Neural progenitor cell (in vitro differentiated cells): ENCODE measurements around the gene KCNH2. TPM values are rescaled to one million over a fixed set of nuclear protein-coding genes. Genes with fewer than 3 reads are reported as not detected.

Experiments
- DNase-seq: peaks from one replicate; pipeline ENCODE4 v3.0.0-alpha.2; 2016; ENCODE audit warnings: low spot score
- H2AFZ ChIP-seq: fragments of 200-600 bp; sonication (generic); replicated peaks from 2 replicates; pipeline ENCODE4 v1.6.1; 2016; ENCODE audit warnings: antibody characterized with exemption
- H3F3A ChIP-seq: fragments of 200-600 bp; sonication (generic); 2 replicates; pipeline ENCODE4 v1.6.1; 2016; ENCODE audit warnings: antibody characterized with exemption, low read depth
- H3K27ac ChIP-seq: fragments of 200-600 bp; sonication (generic); 2 replicates; pipeline ENCODE4 v1.5.1; 2016; ENCODE audit warnings: mild to moderate bottlenecking
- H3K27me3 ChIP-seq: fragments of 200-600 bp; sonication (generic); 2 replicates; pipeline ENCODE4 v1.6.1; 2016; ENCODE audit warnings: mild to moderate bottlenecking, moderate library complexity
- H3K36me3 ChIP-seq: fragments of 200-600 bp; sonication (generic); 2 replicates; pipeline ENCODE4 v1.5.1; 2016
- H3K4me1 ChIP-seq: fragments of 200-600 bp; sonication (generic); 2 replicates; pipeline ENCODE4 v1.6.1; 2016; ENCODE audit warnings: mixed run types
- H3K4me2 ChIP-seq: fragments of 200-600 bp; sonication (generic); 2 replicates; pipeline ENCODE4 v1.6.1; 2016
- H3K4me3 ChIP-seq: fragments of 200-600 bp; sonication (generic); 2 replicates; pipeline ENCODE4 v1.5.1; 2016
- H3K79me2 ChIP-seq: fragments of 200-600 bp; sonication (generic); 2 replicates; pipeline ENCODE4 v1.6.1; 2016; ENCODE audit warnings: low read depth
- H3K9ac ChIP-seq: fragments of 200-600 bp; sonication (generic); 2 replicates; pipeline ENCODE4 v1.6.1; 2016
- H3K9me3 ChIP-seq: fragments of 200-600 bp; sonication (generic); 2 replicates; pipeline ENCODE4 v1.5.1; 2016; ENCODE audit warnings: low read depth
- H4K20me1 ChIP-seq: fragments of 200-600 bp; sonication (generic); 2 replicates; pipeline ENCODE4 v1.6.1; 2016; ENCODE audit warnings: low read depth
- H3K27ac Mint-ChIP-seq: 3 replicates; pipeline ENCODE4 v1.8.0; 2021; ENCODE audit warnings: mixed read lengths
- H3K27me3 Mint-ChIP-seq: 2 replicates; pipeline ENCODE4 v1.8.0; 2022; ENCODE audit warnings: low read depth, mild to moderate bottlenecking, inconsistent platforms, moderate library complexity, mixed read lengths; ENCODE audit not compliant: insufficient read depth
- H3K36me3 Mint-ChIP-seq: 3 replicates; pipeline ENCODE4 v1.8.0; 2021; ENCODE audit warnings: mixed read lengths
- H3K4me1 Mint-ChIP-seq: 3 replicates; pipeline ENCODE4 v1.8.0; 2021; ENCODE audit warnings: mixed read lengths
- H3K4me3 Mint-ChIP-seq: 3 replicates; pipeline ENCODE4 v1.8.0; 2021; ENCODE audit warnings: mild to moderate bottlenecking, moderate library complexity, mixed read lengths
- H3K9me3 Mint-ChIP-seq: 3 replicates; pipeline ENCODE4 v1.8.0; 2020; ENCODE audit warnings: mixed read lengths
- EZH2 ChIP-seq: fragments of 200-600 bp; sonication (generic); IDR thresholded peaks from 2 replicates; pipeline ENCODE4 v1.6.1; 2017; ENCODE audit warnings: antibody characterized with exemption, mild to moderate bottlenecking, moderate library complexity
- EZH2phosphoT487 ChIP-seq: fragments of 200-600 bp; sonication (generic); IDR thresholded peaks from 2 replicates; pipeline ENCODE4 v1.6.1; 2017; ENCODE audit warnings: antibody characterized with exemption
- total RNA-seq: library from RNA; depleted of rRNA; stranded (reverse); fragments of >200 nt; gene quantifications from 2 replicates; pipeline ENCODE4 v1.2.3, GENCODE V29; 2015; ENCODE audit warnings: low replicate concordance
- TF ChIP-seq, protein P1 (sequence below): fragments of 200-600 bp; sonication (generic); IDR thresholded peaks from 2 replicates; pipeline ENCODE4 v1.5.1; 2017; ENCODE audit warnings: antibody characterized with exemption, mild to moderate bottlenecking

KCNH2 gene
- total RNA-seq, 1 donor from 2014 or later: 2.6 TPM

DNA sequence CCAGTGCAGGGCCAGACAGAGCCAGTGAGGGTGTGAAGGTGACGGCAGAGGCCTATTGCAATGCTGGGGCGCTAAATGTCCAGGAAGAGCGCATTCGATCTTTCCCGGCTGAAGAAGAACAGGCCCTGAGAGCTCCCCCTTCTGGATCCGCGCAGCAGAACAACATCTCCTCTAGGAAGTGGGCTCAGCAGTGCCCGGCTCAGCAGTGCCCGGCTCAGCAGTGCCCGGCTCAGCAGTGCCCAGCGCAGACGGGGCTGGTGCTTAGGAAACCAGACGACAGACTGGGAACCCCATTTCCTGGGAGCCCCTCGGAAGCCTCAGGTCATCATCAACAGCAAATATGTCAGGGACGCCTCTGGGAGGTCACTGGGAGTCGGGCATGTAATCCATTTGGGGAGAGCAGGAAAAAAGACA, 8.0 kb upstream of the KCNH2 start:
- H3K27ac Mint-ChIP-seq: no peak overlapping the region
- DNase-seq: peak; percentile 85
- H3K4me1 ChIP-seq: peaks cover under 1% of the 10 kb centered on the region

GRCh38 chr7:150983893-150984368, 5.8 kb upstream of the KCNH2 start:
- no peak overlapping the region for H3K4me2 ChIP-seq
- no peak overlapping the region for H3K27ac ChIP-seq
- H3K9me3 ChIP-seq: no peaks in the 10 kb centered on the region
- no peaks in the 10 kb centered on the region for H3K36me3 Mint-ChIP-seq
- TF ChIP-seq, protein P1, sequence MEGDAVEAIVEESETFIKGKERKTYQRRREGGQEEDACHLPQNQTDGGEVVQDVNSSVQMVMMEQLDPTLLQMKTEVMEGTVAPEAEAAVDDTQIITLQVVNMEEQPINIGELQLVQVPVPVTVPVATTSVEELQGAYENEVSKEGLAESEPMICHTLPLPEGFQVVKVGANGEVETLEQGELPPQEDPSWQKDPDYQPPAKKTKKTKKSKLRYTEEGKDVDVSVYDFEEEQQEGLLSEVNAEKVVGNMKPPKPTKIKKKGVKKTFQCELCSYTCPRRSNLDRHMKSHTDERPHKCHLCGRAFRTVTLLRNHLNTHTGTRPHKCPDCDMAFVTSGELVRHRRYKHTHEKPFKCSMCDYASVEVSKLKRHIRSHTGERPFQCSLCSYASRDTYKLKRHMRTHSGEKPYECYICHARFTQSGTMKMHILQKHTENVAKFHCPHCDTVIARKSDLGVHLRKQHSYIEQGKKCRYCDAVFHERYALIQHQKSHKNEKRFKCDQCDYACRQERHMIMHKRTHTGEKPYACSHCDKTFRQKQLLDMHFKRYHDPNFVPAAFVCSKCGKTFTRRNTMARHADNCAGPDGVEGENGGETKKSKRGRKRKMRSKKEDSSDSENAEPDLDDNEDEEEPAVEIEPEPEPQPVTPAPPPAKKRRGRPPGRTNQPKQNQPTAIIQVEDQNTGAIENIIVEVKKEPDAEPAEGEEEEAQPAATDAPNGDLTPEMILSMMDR: no peak
- TF ChIP-seq EZH2phosphoT487: no peak
- TF ChIP-seq EZH2: no peak
- DNase-seq: peak; percentile 87
- H3K27me3 Mint-ChIP-seq: peaks cover 35% of the 10 kb centered on the region
- H3K27me3 ChIP-seq: peaks cover 40% of the 10 kb centered on the region
- no peak overlapping the region for H3K4me3 Mint-ChIP-seq
- no peak overlapping the region for H3K27ac Mint-ChIP-seq
- H3K9me3 Mint-ChIP-seq: no peaks in the 10 kb centered on the region
- H3F3A ChIP-seq: peaks cover 16% of the 10 kb centered on the region
- no peak overlapping the region for H2AFZ ChIP-seq
- H3K4me1 ChIP-seq: peaks cover 20% of the 10 kb centered on the region
- peaks cover 34% of the 10 kb centered on the region for H3K4me1 Mint-ChIP-seq
- H3K4me3 ChIP-seq: no peak overlapping the region
- H3K9ac ChIP-seq: no peak overlapping the region
- peaks cover 3% of the 10 kb centered on the region for H4K20me1 ChIP-seq
- H3K36me3 ChIP-seq: no peaks in the 10 kb centered on the region
- no peaks in the 10 kb centered on the region for H3K79me2 ChIP-seq

More for the DNA sequence above, 8.0 kb upstream of the KCNH2 start:
- H4K20me1 ChIP-seq: peaks cover 3% of the 10 kb centered on the region
- no peaks in the 10 kb centered on the region for H3K9me3 ChIP-seq
- H3K36me3 ChIP-seq: no peaks in the 10 kb centered on the region
- H3K9me3 Mint-ChIP-seq: peaks cover 7% of the 10 kb centered on the region
- no peaks in the 10 kb centered on the region for H3K79me2 ChIP-seq
- no peak for TF ChIP-seq EZH2phosphoT487
- TF ChIP-seq, protein P1: peak; percentile 77
- TF ChIP-seq EZH2: no peak
- no peak overlapping the region for H3K27ac ChIP-seq
- H3K27me3 ChIP-seq: peaks cover 36% of the 10 kb centered on the region
- peaks cover 36% of the 10 kb centered on the region for H3K27me3 Mint-ChIP-seq
- no peak overlapping the region for H2AFZ ChIP-seq
- H3K36me3 Mint-ChIP-seq: no peaks in the 10 kb centered on the region
- H3K9ac ChIP-seq: no peak overlapping the region
- H3K4me3 Mint-ChIP-seq: no peak overlapping the region
- H3K4me1 Mint-ChIP-seq: peaks cover 23% of the 10 kb centered on the region
- no peak overlapping the region for H3K4me2 ChIP-seq
- H3K4me3 ChIP-seq: no peak overlapping the region
- no peaks in the 10 kb centered on the region for H3F3A ChIP-seq

GRCh38 chr7:150982351-150982750, 4.2 kb upstream of the KCNH2 start:
- Histone ChIP-seq H3K4me2 (no peak overlapping the region), H3K9me3 (no peaks in the 10 kb centered on the region), H3K4me1 (peaks cover 20% of the 10 kb centered on the region), H2AFZ (no peak overlapping the region), H3F3A (peaks cover 22% of the 10 kb centered on the region), H3K79me2 (no peaks in the 10 kb centered on the region), H4K20me1 (peaks cover 3% of the 10 kb centered on the region), H3K4me3 (no peak overlapping the region), H3K36me3 (no peaks in the 10 kb centered on the region), H3K27me3 (peaks cover 44% of the 10 kb centered on the region), H3K9ac (no peak overlapping the region), H3K27ac (no peak overlapping the region)
- TF ChIP-seq EZH2: no peak
- TF ChIP-seq, protein P1: no peak
- TF ChIP-seq EZH2phosphoT487: no peak
- Mint-ChIP-seq H3K4me1 (peaks cover 25% of the 10 kb centered on the region), H3K9me3 (no peaks in the 10 kb centered on the region), H3K27me3 (peaks cover 37% of the 10 kb centered on the region), H3K27ac (no peak overlapping the region), H3K4me3 (no peak overlapping the region), H3K36me3 (no peaks in the 10 kb centered on the region)
- DNase-seq: no peak
